AG04450 (cell line): ENCODE measurements around the gene FGF1. TPM values are rescaled to one million over a fixed set of nuclear protein-coding genes. Genes with fewer than 3 reads are reported as not detected.

Experiments
- CTCF ChIA-PET: fragments of 300-600, 350-600 bp; formaldehyde crosslinking; extraction: SDS; loops from one replicate; lab custom pipeline; 2022; ENCODE audit warnings: antibody characterized with exemption, inconsistent platforms; lab: Charles Lee
- POLR2A ChIA-PET: fragments of 350-600 bp; formaldehyde crosslinking; extraction: SDS; loops from one replicate; lab custom pipeline; 2021; ENCODE audit warnings: antibody characterized with exemption, inconsistent platforms; lab: Yijun Ruan, JAX
- DNase-seq: peaks from one replicate; pipeline ENCODE4 v3.0.0-alpha.2; 2011; ENCODE audit warnings: low read depth, low spot score
- H3K27ac ChIP-seq: one replicate; pipeline ENCODE4 v1.5.1; 2012; ENCODE audit warnings: low read depth, low read length, control low read depth
- H3K27me3 ChIP-seq: one replicate; pipeline ENCODE4 v1.6.0; 2012; ENCODE audit warnings: low read length; ENCODE audit not compliant: control insufficient read depth, insufficient read depth
- H3K4me3 ChIP-seq: 2 replicates; pipeline ENCODE4 v1.5.1; 2011; ENCODE audit warnings: mild to moderate bottlenecking, low read depth, low read length, control low read depth
- H3K9me3 ChIP-seq: 2 replicates; pipeline ENCODE4 v1.5.1; 2012; ENCODE audit warnings: low read length; ENCODE audit not compliant: control insufficient read depth, insufficient read depth
- CTCF ChIP-seq: IDR thresholded peaks from 2 replicates; pipeline ENCODE4 v1.5.1; 2011; ENCODE audit warnings: low read depth, low read length, control low read depth, inconsistent platforms
- polyA plus RNA-seq: library from polyadenylated mRNA; depleted of rRNA; stranded (reverse); fragments of >200 nt; gene quantifications from 2 replicates; pipeline ENCODE4 v1.2.3, GENCODE V29; 2011

FGF1 gene
- polyA plus RNA-seq, 1 experiment: 5.9 TPM

GRCh38 chr5:142637871-142638270 is 48.0 kb downstream of the FGF1 start:
- Histone ChIP-seq H3K9me3 (no peaks in the 10 kb centered on the region), H3K4me3 (no peak overlapping the region), H3K27me3 (no peaks in the 10 kb centered on the region), H3K27ac (no peak overlapping the region)
- ChIA-PET POLR2A (no interaction called here), CTCF (interaction anchor here (1.6 to 2.4 kb wide), 2 partner anchors 17 to 76 kb away, joined by 5 to 8 read pairs; no protein-coding TSS in a partner anchor)
- no peak for DNase-seq
- no peak for TF ChIP-seq CTCF

- POLR2A ChIA-PET: no interaction called here
- Histone ChIP-seq H3K9me3 (no peaks in the 10 kb centered on the region), H3K27me3 (no peaks in the 10 kb centered on the region), H3K4me3 (no peak overlapping the region), H3K27ac (no peak overlapping the region)
- CTCF ChIA-PET: interaction anchor here (1.6 to 2.4 kb wide), 2 partner anchors 18 to 77 kb away, joined by 5 to 8 read pairs; no protein-coding TSS in a partner anchor
- DNase-seq: no peak
- no peak for TF ChIP-seq CTCF
Measured at GRCh38 chr5:142636698-142637324, 49.1 kb downstream of the FGF1 start.

- no peak overlapping the region for H3K4me3 ChIP-seq
- no peaks in the 10 kb centered on the region for H3K9me3 ChIP-seq
- no peaks in the 10 kb centered on the region for H3K27me3 ChIP-seq
- CTCF ChIA-PET: interaction anchor here (3.3 kb wide), 1 partner anchor 25 kb away, joined by 10 read pairs; no protein-coding TSS in a partner anchor
- DNase-seq: no peak
- TF ChIP-seq CTCF: no peak
- no peak overlapping the region for H3K27ac ChIP-seq
- POLR2A ChIA-PET: no interaction called here
Measured at GRCh38 chr5:142636093-142636492, 49.8 kb downstream of the FGF1 start.

GRCh38 chr5:142634216-142635011 is 51.5 kb downstream of the FGF1 start:
- H3K27me3 ChIP-seq: no peaks in the 10 kb centered on the region
- no peak overlapping the region for H3K27ac ChIP-seq
- ChIA-PET CTCF (interaction anchor here (0.6 to 3.3 kb wide), 4 partner anchors 21 to 231 kb away, joined by 3 to 10 read pairs (median 5); no protein-coding TSS in a partner anchor), POLR2A (interaction anchor here (0.7 kb wide), 1 partner anchor 10 kb away, joined by 5 read pairs; no protein-coding TSS in a partner anchor)
- no peaks in the 10 kb centered on the region for H3K9me3 ChIP-seq
- no peak for DNase-seq
- no peak overlapping the region for H3K4me3 ChIP-seq
- TF ChIP-seq CTCF: no peak
